ENCODE measurements around the gene SND1. TPM values are rescaled to one million over a fixed set of nuclear protein-coding genes. Genes with fewer than 3 reads are reported as not detected.

SND1 gene
- total RNA-seq, 1 experiment from 2014 or later = 139 TPM

DNA sequence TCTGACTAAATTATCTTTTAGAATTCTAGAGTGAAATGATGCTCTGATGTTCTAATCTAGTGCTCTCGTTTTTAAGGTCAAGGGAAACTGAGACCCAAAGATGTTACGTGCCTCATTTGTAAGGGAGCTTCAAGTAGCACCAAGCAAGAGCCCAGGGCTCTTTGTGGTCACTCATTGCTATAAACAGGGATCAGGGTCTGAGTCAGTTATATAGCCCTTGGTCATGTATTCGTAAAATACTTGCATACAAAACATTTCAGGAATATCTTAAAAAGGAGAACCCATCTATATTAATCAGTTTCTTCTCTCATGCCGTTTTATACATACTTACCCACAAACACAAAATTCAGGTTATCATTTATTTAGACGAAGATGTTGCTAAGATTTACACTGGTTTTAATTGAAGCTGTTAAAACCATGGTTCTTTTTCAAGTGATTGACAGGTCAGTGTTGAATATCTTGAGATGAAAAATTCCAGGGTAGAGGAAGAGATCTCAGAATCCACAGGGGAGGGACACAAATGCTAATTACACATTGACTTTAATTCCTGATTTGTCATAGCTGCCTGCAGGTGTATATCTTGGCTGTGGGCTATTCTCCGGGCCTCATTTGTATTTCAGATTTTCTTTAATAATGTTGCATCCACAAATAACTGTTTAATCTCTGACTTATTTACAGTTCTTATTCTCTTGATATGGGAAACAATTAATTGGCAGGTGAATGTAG lies 188.4 kb downstream of the SND1 start:
- POLR2A ChIA-PET (ENCODE audit: unreplicated experiment) = no interaction called here
- no peak overlapping the region for H3K4me3 ChIP-seq (ENCODE audit: low read length)
- H3K36me3 ChIP-seq (ENCODE audit: low read depth, low read length) = peaks cover 40% of the 10 kb centered on the region
- no peaks in the 10 kb centered on the region for H4K20me1 ChIP-seq (ENCODE audit: low read length)
- H3K4me1 ChIP-seq (ENCODE audit: insufficient read depth, low read length) = no peaks in the 10 kb centered on the region
- H3K27me3 ChIP-seq (ENCODE audit: low read length) = no peaks in the 10 kb centered on the region
- no peak overlapping the region for H3K27ac ChIP-seq (ENCODE audit: low read length)
- BruUV-seq (replicated peaks) = no TSS peak
- H3K9ac ChIP-seq (ENCODE audit: low read length) = no peak overlapping the region
- DNase-seq = no peak
- 0 out of 2 replicates have a peak, but pooled peaks cover 5% of the 10 kb centered on the region for H3K79me2 ChIP-seq (ENCODE audit: low read length)
- no peak overlapping the region for H3K4me2 ChIP-seq (ENCODE audit: low read length)
- no peak overlapping the region for H2AFZ ChIP-seq (ENCODE audit: low read length)
- H3K9me2 ChIP-seq (replicated peaks; ENCODE audit: low read length) = no peaks in the 10 kb centered on the region
- intact Hi-C loops (cut with micrococcal nuclease) = no loop called here
- peaks cover 11% of the 10 kb centered on the region; the same call in 1 of the 2 replicates for H3K9me3 ChIP-seq (ENCODE audit: low read length)
- CTCF ChIA-PET = no interaction called here
- TF ChIP-seq, protein P1, sequence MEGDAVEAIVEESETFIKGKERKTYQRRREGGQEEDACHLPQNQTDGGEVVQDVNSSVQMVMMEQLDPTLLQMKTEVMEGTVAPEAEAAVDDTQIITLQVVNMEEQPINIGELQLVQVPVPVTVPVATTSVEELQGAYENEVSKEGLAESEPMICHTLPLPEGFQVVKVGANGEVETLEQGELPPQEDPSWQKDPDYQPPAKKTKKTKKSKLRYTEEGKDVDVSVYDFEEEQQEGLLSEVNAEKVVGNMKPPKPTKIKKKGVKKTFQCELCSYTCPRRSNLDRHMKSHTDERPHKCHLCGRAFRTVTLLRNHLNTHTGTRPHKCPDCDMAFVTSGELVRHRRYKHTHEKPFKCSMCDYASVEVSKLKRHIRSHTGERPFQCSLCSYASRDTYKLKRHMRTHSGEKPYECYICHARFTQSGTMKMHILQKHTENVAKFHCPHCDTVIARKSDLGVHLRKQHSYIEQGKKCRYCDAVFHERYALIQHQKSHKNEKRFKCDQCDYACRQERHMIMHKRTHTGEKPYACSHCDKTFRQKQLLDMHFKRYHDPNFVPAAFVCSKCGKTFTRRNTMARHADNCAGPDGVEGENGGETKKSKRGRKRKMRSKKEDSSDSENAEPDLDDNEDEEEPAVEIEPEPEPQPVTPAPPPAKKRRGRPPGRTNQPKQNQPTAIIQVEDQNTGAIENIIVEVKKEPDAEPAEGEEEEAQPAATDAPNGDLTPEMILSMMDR (conservative IDR thresholded peaks at IDR 0.05; ENCODE audit: low read depth, low read length) = no peak
- TF ChIP-seq EZH2 (IDR thresholded peaks at IDR 0.05; ENCODE audit: low read length, unreplicated experiment) = no peak
- no peak for TF ChIP-seq EZH2phosphoT487 (IDR thresholded peaks at IDR 0.05; ENCODE audit: borderline replicate concordance, low read length)
- no peaks in the 10 kb centered on the region for H3F3A ChIP-seq (ENCODE audit: low read length, unreplicated experiment)
- ATAC-seq = no peak

DNA sequence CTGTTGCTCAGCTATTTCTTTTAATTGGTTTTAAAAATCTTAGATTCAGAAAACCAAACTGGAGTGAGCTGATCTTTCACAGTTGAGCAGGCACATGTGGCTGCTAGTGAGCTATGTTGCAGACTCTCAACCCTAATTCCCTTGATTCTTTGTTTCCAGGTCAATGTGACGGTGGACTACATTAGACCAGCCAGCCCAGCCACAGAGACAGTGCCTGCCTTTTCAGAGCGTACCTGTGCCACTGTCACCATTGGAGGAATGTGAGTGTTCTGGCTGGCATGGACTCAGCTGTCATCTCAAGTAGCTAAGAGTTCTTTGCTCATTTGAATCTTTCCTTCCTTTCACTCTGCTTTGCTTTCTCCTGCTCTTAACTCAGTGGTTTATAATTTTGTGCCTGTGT lies 192.2 kb downstream of the SND1 start:
- H3K4me3 ChIP-seq (ENCODE audit: low read length) = no peak overlapping the region
- no peaks in the 10 kb centered on the region for H3K4me1 ChIP-seq (ENCODE audit: insufficient read depth, low read length)
- 0 out of 2 replicates have a peak, but pooled peaks cover under 1% of the 10 kb centered on the region for H3K79me2 ChIP-seq (ENCODE audit: low read length)
- BruUV-seq (replicated peaks) = no TSS peak
- ChIA-PET POLR2A (ENCODE audit: unreplicated experiment) (no interaction called here), CTCF (no interaction called here)
- no peaks in the 10 kb centered on the region for H3F3A ChIP-seq (ENCODE audit: low read length, unreplicated experiment)
- TF ChIP-seq EZH2phosphoT487 (IDR thresholded peaks at IDR 0.05; ENCODE audit: borderline replicate concordance, low read length) = no peak
- TF ChIP-seq, protein P1 (conservative IDR thresholded peaks at IDR 0.05; ENCODE audit: low read depth, low read length) = no peak
- TF ChIP-seq EZH2 (IDR thresholded peaks at IDR 0.05; ENCODE audit: low read length, unreplicated experiment) = no peak
- H3K9me2 ChIP-seq (replicated peaks; ENCODE audit: low read length) = no peaks in the 10 kb centered on the region
- H3K9ac ChIP-seq (ENCODE audit: low read length) = no peak overlapping the region
- H3K27me3 ChIP-seq (ENCODE audit: low read length) = no peaks in the 10 kb centered on the region
- H2AFZ ChIP-seq (ENCODE audit: low read length) = no peak overlapping the region
- no peaks in the 10 kb centered on the region for H3K9me3 ChIP-seq (ENCODE audit: low read length)
- peaks cover 25% of the 10 kb centered on the region for H3K36me3 ChIP-seq (ENCODE audit: low read depth, low read length)
- no peak for DNase-seq
- no peak overlapping the region for H3K4me2 ChIP-seq (ENCODE audit: low read length)
- no peak overlapping the region for H3K27ac ChIP-seq (ENCODE audit: low read length)
- no peaks in the 10 kb centered on the region for H4K20me1 ChIP-seq (ENCODE audit: low read length)
- intact Hi-C loops (cut with micrococcal nuclease) = no loop called here
- no peak for ATAC-seq

DNA sequence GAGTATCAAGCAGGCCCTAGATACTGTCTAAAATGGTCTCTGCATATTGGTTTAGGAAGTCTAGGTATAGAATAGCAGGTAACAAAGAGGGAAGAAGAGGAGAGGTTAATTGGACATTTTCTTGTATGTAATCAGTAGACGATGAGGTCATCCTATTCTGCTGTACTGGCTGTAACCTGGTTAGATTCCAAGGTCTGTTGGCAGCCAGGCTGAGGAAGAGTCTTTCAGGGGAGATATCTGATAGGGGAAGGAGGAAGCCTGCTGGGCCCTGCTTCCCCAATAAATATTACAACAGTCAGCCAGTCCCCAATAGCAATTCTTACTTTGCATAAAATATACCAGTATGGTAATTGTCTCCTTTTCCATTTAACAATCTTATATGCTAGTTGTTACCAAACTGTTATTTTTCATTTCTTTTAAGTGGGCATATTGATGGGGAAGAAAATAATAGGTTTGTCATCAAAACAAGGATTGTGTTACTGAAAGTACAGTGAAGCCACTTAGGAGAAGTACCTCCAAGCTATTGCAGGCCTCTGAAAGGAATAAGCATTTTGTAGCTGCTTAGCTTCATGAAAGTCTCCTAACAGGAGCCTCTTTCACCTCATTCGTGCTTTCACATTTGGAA lies 192.8 kb downstream of the SND1 start:
- Histone ChIP-seq H4K20me1 (ENCODE audit: low read length) (no peaks in the 10 kb centered on the region), H3K4me2 (ENCODE audit: low read length) (no peak overlapping the region), H3K9ac (ENCODE audit: low read length) (no peak overlapping the region), H3K9me3 (ENCODE audit: low read length) (no peaks in the 10 kb centered on the region), H3F3A (ENCODE audit: low read length, unreplicated experiment) (no peaks in the 10 kb centered on the region), H3K4me1 (ENCODE audit: insufficient read depth, low read length) (no peaks in the 10 kb centered on the region), H2AFZ (ENCODE audit: low read length) (no peak overlapping the region), H3K4me3 (ENCODE audit: low read length) (no peak overlapping the region), H3K9me2 (replicated peaks; ENCODE audit: low read length) (no peaks in the 10 kb centered on the region), H3K27me3 (ENCODE audit: low read length) (no peaks in the 10 kb centered on the region), H3K27ac (ENCODE audit: low read length) (no peak overlapping the region), H3K79me2 (ENCODE audit: low read length) (no peaks in the 10 kb centered on the region), H3K36me3 (ENCODE audit: low read depth, low read length) (peaks cover 31% of the 10 kb centered on the region)
- POLR2A ChIA-PET (ENCODE audit: unreplicated experiment) = no interaction called here
- TF ChIP-seq, protein P1 (conservative IDR thresholded peaks at IDR 0.05; ENCODE audit: low read depth, low read length) = no peak
- TF ChIP-seq EZH2 (IDR thresholded peaks at IDR 0.05; ENCODE audit: low read length, unreplicated experiment) = no peak
- TF ChIP-seq EZH2phosphoT487 (IDR thresholded peaks at IDR 0.05; ENCODE audit: borderline replicate concordance, low read length) = no peak
- peak; percentile 13 for DNase-seq
- peak; percentile 52 for ATAC-seq
- BruUV-seq (replicated peaks) = TSS peak; percentile 2
- CTCF ChIA-PET = no interaction called here
- intact Hi-C loops (cut with micrococcal nuclease) = no loop called here

Measured in PC-3 (cell line).